HCT116 (cell line): Measurements from ENCODE around the gene PDLIM3. TPM values are rescaled to one million over a fixed set of nuclear protein-coding genes. Genes with fewer than 3 reads are reported as not detected.

Source experiments
- ATAC-seq: fragments of 200-7000 bp; cut with Tn5 transposase; 2 replicates; pipeline ENCODE4 v1.9.1; 2020; ENCODE audit warnings: mild to moderate bottlenecking, moderate library complexity
- BruUV-seq: library from RNA; stranded (reverse); fragments of 400-500 nt; replicated peaks from 2 replicates; lab custom pipeline; 2021; lab: Mats Ljungman, UMichigan
- CTCF ChIA-PET: fragments of 300-600 bp; sonication (Branson Sonifier 250); formaldehyde crosslinking; loops from one replicate; lab custom pipeline; 2021; ENCODE audit warnings: antibody characterized with exemption; lab: Charles Lee
- POLR2A ChIA-PET: fragments of 300-600, 350-600 bp; sonication (Branson Sonifier 250); formaldehyde crosslinking; loops from one replicate; lab custom pipeline; 2021; ENCODE audit warnings: antibody characterized with exemption; lab: Charles Lee
- RAD21 ChIA-PET, 2 experiments: fragments of 300-600 bp; sonication (Branson Sonifier 250); formaldehyde crosslinking; loops; one replicate each; lab custom pipeline; 2023; ENCODE audit warnings: low total read pairs in 2 of 2; ENCODE audit not compliant: uncharacterized antibody in 2 of 2, unreplicated experiment in 2 of 2, low non-redundant PET in 1 of 2; lab: Charles Lee
- DNase-seq: peaks from one replicate; pipeline ENCODE4 v3.0.0-alpha.2; 2010; ENCODE audit warnings: low read depth, low spot score
- H2AFZ ChIP-seq: fragments of 200-600 bp; shearing (Covaris generic), sonication (generic); 2 replicates; pipeline ENCODE4 v1.6.1; 2017; ENCODE audit warnings: low read depth, mixed run types, mixed read lengths, antibody characterized with exemption, low read length; ENCODE audit not compliant: poor library complexity, severe bottlenecking
- H3K27ac ChIP-seq: 2 replicates; pipeline ENCODE4 v1.5.1; 2012; ENCODE audit warnings: low read depth, low read length
- H3K27me3 ChIP-seq: fragments of 200-600 bp; sonication (generic); 2 replicates; pipeline ENCODE4 v1.6.1; 2016; ENCODE audit warnings: mixed run types, low read length, mixed read lengths; ENCODE audit not compliant: insufficient read depth
- H3K36me3 ChIP-seq, 2 experiments: fragments of 200-500 bp in 1 of 2; fragments of 200-600 bp in 1 of 2; sonication (Bioruptor generic) in 1 of 2; sonication (generic) in 1 of 2; 2 replicates each; pipeline versions ENCODE4 v1.5.1 to v1.6.1; 2014 to 2016; ENCODE audit warnings: low read length in 2 of 2, inconsistent platforms in 1 of 2, mixed read lengths in 1 of 2, mixed run types in 1 of 2; ENCODE audit not compliant: insufficient read depth in 2 of 2, control insufficient read depth in 1 of 2
- H3K4me1 ChIP-seq, 2 experiments: fragments of 200-600 bp in 1 of 2; sonication (generic) in 1 of 2; 2 replicates each; pipeline versions ENCODE4 v1.5.1 to v1.6.1; 2012 to 2017; ENCODE audit warnings: low read length in 2 of 2, inconsistent platforms in 1 of 2, mild to moderate bottlenecking in 1 of 2, mixed read lengths in 1 of 2, mixed run types in 1 of 2, moderate library complexity in 1 of 2; ENCODE audit not compliant: insufficient read depth in 2 of 2, control insufficient read depth in 1 of 2
- H3K4me2 ChIP-seq: fragments of 200-600 bp; sonication (generic); 2 replicates; pipeline ENCODE4 v1.6.1; 2017; ENCODE audit warnings: mixed run types, low read length, mixed read lengths
- H3K4me3 ChIP-seq, 2 experiments: fragments of 200-600 bp in 1 of 2; sonication (generic) in 1 of 2; replicated peaks in 1 of 2; 2 replicates each; pipeline ENCODE4 v1.5.1; 2011 to 2016; ENCODE audit warnings: low read length in 2 of 2, control low read depth in 1 of 2, low read depth in 1 of 2, mild to moderate bottlenecking in 1 of 2, mixed read lengths in 1 of 2, mixed run types in 1 of 2
- H3K79me2 ChIP-seq: fragments of 200-600 bp; sonication (generic); 2 replicates; pipeline ENCODE4 v1.6.1; 2017; ENCODE audit warnings: mild to moderate bottlenecking, mixed run types, low read length, moderate library complexity, mixed read lengths; ENCODE audit not compliant: insufficient read depth
- H3K9ac ChIP-seq: fragments of 200-600 bp; sonication (generic); 2 replicates; pipeline ENCODE4 v1.6.1; 2016; ENCODE audit warnings: low read length, mixed read lengths
- H3K9me2 ChIP-seq: fragments of 200-600 bp; sonication (generic), shearing (Covaris generic); 2 replicates; pipeline ENCODE4 v1.6.1; 2017; ENCODE audit warnings: mixed run types, mild to moderate bottlenecking, moderate library complexity; ENCODE audit not compliant: insufficient read depth
- H3K9me3 ChIP-seq, 2 experiments: fragments of 200-500 bp in 1 of 2; fragments of 200-600 bp in 1 of 2; sonication (Bioruptor generic) in 1 of 2; sonication (generic) in 1 of 2; 2 replicates each; pipeline ENCODE4 v1.6.1; 2014 to 2017; ENCODE audit warnings: low read length in 2 of 2, mixed read lengths in 2 of 2, inconsistent platforms in 1 of 2, low read depth in 1 of 2, mild to moderate bottlenecking in 1 of 2, mixed run types in 1 of 2, moderate library complexity in 1 of 2; ENCODE audit not compliant: control insufficient read depth in 1 of 2, insufficient read depth in 1 of 2
- H4K20me1 ChIP-seq: fragments of 200-600 bp; sonication (generic), shearing (Covaris generic); 2 replicates; pipeline ENCODE4 v1.6.1; 2017; ENCODE audit warnings: mixed run types, mild to moderate bottlenecking, moderate library complexity; ENCODE audit not compliant: insufficient read depth
- CBX3 ChIP-seq: IDR thresholded peaks from 2 replicates; pipeline ENCODE4 v1.6.1; 2012; ENCODE audit warnings: low read depth
- EGR1 ChIP-seq: IDR thresholded peaks from 2 replicates; pipeline ENCODE4 v1.6.1; 2012; ENCODE audit warnings: low read depth
- EZH2phosphoT487 ChIP-seq: fragments of 200-600 bp; IDR thresholded peaks from 2 replicates; pipeline ENCODE4 v1.6.1; 2018; ENCODE audit warnings: antibody characterized with exemption, borderline replicate concordance
- FOSL1 ChIP-seq: IDR thresholded peaks from 2 replicates; pipeline ENCODE4 v1.6.1; 2012; ENCODE audit warnings: low read depth
- JUND ChIP-seq: IDR thresholded peaks from 2 replicates; pipeline ENCODE4 v1.6.1; 2012
- MAX ChIP-seq: IDR thresholded peaks from 2 replicates; pipeline ENCODE4 v1.6.1; 2012
- POLR2A ChIP-seq: IDR thresholded peaks from 2 replicates; pipeline ENCODE4 v1.7.0; 2011; ENCODE audit warnings: borderline replicate concordance; ENCODE audit not compliant: insufficient read depth, insufficient read length; ENCODE audit errors: extremely low read depth
- POLR2AphosphoS5 ChIP-seq: IDR thresholded peaks from 2 replicates; pipeline ENCODE4 v1.6.1; 2011; ENCODE audit warnings: mild to moderate bottlenecking, low read depth, low read length, moderate library complexity
- RAD21 ChIP-seq: IDR thresholded peaks from 2 replicates; pipeline ENCODE4 v1.6.1; 2012; ENCODE audit warnings: low read depth, mild to moderate bottlenecking
- REST ChIP-seq: IDR thresholded peaks from 2 replicates; pipeline ENCODE4 v1.6.1; 2012; ENCODE audit warnings: low read depth
- SIN3A ChIP-seq: IDR thresholded peaks from 2 replicates; pipeline ENCODE4 v1.6.1; 2012; ENCODE audit warnings: low read depth
- intact Hi-C: fragments of 100-400 bp; cut with micrococcal nuclease; formaldehyde crosslinking; loops from 2 replicates; pipeline ENCODE4 v1.10.0; 2022
- total RNA-seq: library from RNA; stranded (reverse); gene quantifications from one replicate; pipeline ENCODE4 v1.2.1, GENCODE V29; 2021; ENCODE audit not compliant: unreplicated experiment

Gene PDLIM3
- total RNA-seq, 1 experiment from 2014 or later = 11.5 TPM

DNA sequence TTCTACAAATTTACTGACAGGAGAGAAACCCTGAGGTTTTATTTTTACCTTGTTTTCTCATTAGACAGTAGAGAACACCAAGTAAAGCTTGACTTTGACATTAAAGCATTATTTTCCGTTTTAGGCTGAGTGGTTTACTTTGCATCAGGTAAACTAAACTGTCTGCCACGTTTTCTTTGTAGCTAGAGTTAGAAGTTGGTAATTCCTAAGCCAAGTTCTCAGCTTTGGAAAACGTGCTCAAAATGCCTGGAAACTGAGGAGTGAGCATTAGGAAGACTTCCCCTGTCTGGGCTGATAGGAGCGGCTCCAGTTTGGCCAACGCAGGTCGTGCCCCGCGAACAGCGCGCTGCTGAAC lies 819 bp downstream of the PDLIM3 start (continued):
- TF ChIP-seq FOSL1 (no peak), JUND (no peak), REST (no peak), POLR2AphosphoS5 (no peak), MAX (no peak)
- TF ChIP-seq, all 23 proteins: peak for 0

- ChIA-PET POLR2A (no interaction called here), CTCF (no interaction called here), RAD21 (no interaction called here)
- Histone ChIP-seq H3K4me2 (no peak overlapping the region), H3K9ac (no peak overlapping the region), H3K27me3 (no peaks in the 10 kb centered on the region), H3K9me3 (no peaks in the 10 kb centered on the region), H3K27ac (no peak overlapping the region), H3K36me3 (no peaks in the 10 kb centered on the region), H4K20me1 (no peaks in the 10 kb centered on the region), H2AFZ (no peak overlapping the region), H3K79me2 (no peaks in the 10 kb centered on the region), H3K4me1 (peaks cover 2 to 13% of the 10 kb centered on the region in 2 experiments; a peak in 2 of 4 replicates), H3K4me3 (no peak overlapping the region), H3K9me2 (no peaks in the 10 kb centered on the region)
- no TSS peak for BruUV-seq
- ATAC-seq (no peak), DNase-seq (no peak)
- intact Hi-C loops = no loop called here
- TF ChIP-seq POLR2A (no peak), RAD21 (no peak), POLR2AphosphoS5 (no peak), SIN3A (no peak), CBX3 (no peak), EGR1 (no peak), EZH2phosphoT487 (no peak), JUND (no peak)
Measured at GRCh38 chr4:185532795-185533324, 2.4 kb downstream of the PDLIM3 start.
